ENCODE data around the gene PREX1.

PREX1 gene

DNA sequence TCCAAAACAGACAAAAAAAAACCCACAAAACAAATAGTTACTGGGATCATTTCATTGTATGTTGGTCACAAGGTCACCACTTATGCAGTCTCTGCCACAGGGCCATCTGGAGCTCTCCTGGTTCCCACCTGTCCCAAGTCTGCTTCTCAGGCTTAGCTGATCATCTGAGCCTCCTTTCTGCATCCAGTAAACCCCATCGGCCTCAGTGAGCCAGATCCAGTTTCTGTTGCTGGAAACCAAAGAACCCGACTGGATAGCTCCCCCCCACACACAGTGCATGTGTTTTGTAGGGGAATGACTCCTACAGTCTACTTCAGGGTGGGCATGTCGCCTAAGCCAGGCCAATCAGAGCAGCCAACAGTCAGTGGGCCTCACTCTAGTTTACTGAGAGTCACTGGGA, 233.3 kb downstream of the PREX1 start:
- no peak overlapping the region for H3K4me3 ChIP-seq (ENCODE audit: low read depth, low read length)
- TF ChIP-seq, protein P1, sequence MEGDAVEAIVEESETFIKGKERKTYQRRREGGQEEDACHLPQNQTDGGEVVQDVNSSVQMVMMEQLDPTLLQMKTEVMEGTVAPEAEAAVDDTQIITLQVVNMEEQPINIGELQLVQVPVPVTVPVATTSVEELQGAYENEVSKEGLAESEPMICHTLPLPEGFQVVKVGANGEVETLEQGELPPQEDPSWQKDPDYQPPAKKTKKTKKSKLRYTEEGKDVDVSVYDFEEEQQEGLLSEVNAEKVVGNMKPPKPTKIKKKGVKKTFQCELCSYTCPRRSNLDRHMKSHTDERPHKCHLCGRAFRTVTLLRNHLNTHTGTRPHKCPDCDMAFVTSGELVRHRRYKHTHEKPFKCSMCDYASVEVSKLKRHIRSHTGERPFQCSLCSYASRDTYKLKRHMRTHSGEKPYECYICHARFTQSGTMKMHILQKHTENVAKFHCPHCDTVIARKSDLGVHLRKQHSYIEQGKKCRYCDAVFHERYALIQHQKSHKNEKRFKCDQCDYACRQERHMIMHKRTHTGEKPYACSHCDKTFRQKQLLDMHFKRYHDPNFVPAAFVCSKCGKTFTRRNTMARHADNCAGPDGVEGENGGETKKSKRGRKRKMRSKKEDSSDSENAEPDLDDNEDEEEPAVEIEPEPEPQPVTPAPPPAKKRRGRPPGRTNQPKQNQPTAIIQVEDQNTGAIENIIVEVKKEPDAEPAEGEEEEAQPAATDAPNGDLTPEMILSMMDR (IDR thresholded peaks at IDR 0.05; ENCODE audit: borderline replicate concordance, insufficient read depth, low read depth, low read length), result no peak

DNA sequence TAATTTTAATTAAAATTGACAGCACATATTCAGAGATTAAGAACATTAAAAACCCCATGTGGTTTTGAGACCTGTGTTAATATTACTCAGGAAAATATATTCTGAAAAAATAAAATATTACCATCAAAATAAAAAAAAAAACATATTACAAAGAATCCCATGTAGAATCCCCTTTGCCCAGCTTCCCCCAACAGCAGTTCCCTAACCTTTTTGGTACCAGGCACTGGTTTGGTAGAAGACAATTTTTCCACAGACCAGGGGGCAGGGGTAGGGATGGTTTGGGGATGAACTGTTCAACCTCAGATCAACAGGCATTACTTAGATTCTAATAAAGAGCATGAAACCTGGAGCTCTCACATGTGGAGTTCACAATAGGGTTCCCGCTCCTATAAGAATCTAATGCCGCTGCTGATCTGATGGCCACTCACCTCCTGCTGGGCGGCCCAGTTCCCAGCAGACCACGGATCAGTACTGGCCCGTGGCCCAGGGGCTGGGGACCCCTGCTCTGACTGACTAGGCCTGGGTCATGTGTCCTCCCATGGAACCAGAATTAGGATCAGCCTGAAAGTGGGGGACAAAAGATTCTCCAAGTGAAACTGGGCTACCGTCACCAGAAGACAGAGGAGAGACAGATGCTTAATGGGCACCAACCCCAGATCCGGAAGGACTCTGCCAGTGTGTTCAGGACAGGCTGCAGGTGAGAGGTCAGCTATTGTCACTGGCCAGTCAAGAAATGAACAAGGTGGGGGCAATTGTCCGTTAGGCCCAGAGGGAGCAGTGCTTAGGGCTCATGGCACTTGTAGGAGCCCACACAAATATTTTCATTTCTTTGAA, 235.5 kb downstream of the PREX1 start:
- TF ChIP-seq, protein P1 (IDR thresholded peaks at IDR 0.05; ENCODE audit: borderline replicate concordance, insufficient read depth, low read depth, low read length), result no peak
- no peak overlapping the region for H3K4me3 ChIP-seq (ENCODE audit: low read depth, low read length)

DNA sequence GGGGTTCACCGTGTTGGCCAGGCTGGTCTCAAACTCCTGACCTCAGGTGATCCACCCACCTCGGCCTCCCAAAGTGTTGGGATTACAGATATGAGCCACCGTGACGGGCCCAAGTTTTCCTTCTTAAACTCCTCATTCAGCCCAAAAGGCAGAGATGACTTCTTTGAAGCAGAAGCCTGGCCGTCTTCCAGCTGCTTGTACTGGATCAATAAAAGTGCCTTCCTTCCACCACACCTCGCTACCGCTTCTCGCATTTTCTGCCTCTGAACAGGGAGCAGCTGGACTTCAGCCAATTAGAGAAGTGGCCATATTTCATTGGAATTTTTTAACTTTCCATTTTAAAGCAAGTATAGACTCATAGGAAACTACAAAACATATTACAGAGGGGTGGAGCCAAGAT, 241.1 kb downstream of the PREX1 start:
- TF ChIP-seq, protein P1 (IDR thresholded peaks at IDR 0.05; ENCODE audit: borderline replicate concordance, insufficient read depth, low read depth, low read length), result no peak
- no peak overlapping the region for H3K4me3 ChIP-seq (ENCODE audit: low read depth, low read length)

DNA sequence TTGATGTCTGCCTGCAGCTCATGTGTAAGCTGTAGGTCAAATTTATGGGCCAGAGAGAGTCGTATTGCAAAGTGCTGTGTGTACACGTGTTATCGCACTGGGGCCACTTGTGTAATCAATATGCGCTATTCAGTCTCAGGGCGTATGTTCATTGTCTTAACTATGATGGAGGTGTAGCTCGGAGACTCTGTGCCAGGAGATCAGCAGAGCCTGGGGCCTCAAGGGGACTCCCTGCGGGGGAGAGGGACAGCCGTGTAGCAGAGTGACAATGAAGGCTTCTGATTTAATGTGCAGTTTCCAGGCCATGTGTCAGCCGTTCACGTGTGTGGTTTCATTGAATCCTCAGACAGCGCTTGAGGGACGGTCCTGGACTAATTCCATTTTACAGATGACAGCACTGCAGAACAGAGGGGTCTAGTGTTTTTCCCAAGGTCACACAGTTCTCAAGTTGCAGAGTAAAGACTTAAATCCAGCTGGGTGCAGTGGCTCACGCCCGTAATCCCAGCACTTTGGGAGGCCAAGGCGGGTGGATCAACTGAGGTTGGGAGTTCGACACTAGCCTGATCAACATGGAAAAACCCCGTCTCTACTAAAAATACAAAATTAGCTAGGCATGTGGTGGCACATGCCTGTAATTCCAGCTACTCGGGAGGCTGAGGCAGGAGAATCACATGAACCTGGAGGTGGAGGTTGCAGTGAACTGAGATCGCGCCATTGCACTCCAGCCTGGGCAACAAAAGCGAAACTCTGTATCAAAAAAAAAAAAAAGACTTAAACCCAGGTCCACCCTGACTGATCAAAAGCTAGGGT, 242.5 kb downstream of the PREX1 start:
- TF ChIP-seq, protein P1 (IDR thresholded peaks at IDR 0.05; ENCODE audit: borderline replicate concordance, insufficient read depth, low read depth, low read length), result no peak
- no peak overlapping the region for H3K4me3 ChIP-seq (ENCODE audit: low read depth, low read length)

DNA sequence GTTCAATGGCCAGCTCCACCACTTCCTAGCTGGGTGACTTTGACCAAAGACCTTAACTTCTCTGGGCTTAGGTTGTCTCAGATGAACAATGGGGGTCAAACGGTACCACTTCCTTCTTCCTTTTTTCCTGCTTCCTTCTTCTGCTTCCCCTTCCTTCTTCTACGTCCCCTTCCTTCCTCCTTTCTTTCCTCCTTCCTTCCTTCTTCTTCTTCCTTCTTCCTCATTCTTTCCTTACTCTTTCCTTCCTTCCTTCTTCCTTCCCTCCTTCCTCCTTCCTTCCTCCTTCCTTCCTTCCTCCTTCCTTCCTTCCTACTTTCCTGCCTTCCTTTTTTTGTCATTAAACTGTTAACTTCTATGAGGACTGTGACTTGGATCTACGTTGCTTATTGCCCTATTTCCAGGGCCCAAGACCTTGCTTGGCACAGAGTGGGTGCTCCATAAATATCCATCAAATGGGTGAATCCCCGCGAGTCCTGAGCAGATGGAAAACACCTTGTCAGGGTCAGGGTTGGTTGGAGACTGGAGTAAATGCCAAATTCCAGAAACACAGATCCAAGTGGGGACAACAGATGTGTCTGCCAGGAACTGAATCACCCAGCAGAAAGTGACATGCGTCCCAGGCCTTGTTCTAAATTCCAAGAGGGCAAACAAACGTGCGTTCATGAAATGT, 243.3 kb downstream of the PREX1 start:
- no peak overlapping the region for H3K4me3 ChIP-seq (ENCODE audit: low read depth, low read length)
- TF ChIP-seq, protein P1 (IDR thresholded peaks at IDR 0.05; ENCODE audit: borderline replicate concordance, insufficient read depth, low read depth, low read length), result no peak

DNA sequence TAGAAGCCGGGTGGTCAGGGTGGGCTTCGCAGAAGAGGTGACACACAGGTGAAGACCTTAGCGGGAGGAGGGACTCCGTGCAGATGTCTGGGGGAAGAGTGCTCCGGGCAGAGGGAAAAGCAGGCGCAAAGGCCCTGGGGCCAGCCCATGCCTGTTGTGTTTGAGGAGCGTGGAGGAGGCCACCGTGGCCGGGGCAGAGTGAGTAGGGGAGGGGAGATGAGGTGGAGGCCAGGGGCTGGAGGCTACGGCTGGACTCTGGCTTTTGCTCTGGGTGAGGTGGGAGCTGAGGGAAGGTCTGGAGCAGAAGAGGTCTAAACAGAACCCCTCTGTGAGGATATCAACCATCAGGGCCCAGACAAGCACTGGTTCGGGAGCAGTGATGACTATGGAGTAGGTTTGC, 244.0 kb downstream of the PREX1 start:
- TF ChIP-seq, protein P1 (IDR thresholded peaks at IDR 0.05; ENCODE audit: borderline replicate concordance, insufficient read depth, low read depth, low read length), result no peak
- H3K4me3 ChIP-seq (ENCODE audit: low read depth, low read length), result no peak overlapping the region
